Calu3 (cell line): ENCODE measurements around the gene C5orf63. TPM values are rescaled to one million over a fixed set of nuclear protein-coding genes. Genes with fewer than 3 reads are reported as not detected.
"Not testable (repeated sequence)": the region's sequence is repeated elsewhere in the genome, so short reads cannot be mapped to it uniquely, and the experiment has no call there.

Source experiments
- BruUV-seq: library from RNA; stranded (reverse); fragments of 400-500 nt; replicated peaks from 2 replicates; lab custom pipeline; 2021; lab: Mats Ljungman, UMichigan
- CTCF ChIA-PET: fragments of 300-600 bp; sonication (Branson Sonifier 250); formaldehyde crosslinking; loops from one replicate; lab custom pipeline; 2022; ENCODE audit warnings: antibody characterized with exemption; lab: Charles Lee
- DNase-seq: peaks from one replicate; pipeline ENCODE4 v3.0.0; 2022
- H3K27ac Mint-ChIP-seq: one replicate; pipeline ENCODE4 v1.8.0; 2022; ENCODE audit warnings: mixed read lengths; ENCODE audit not compliant: unreplicated experiment
- H3K27me3 Mint-ChIP-seq: one replicate; pipeline ENCODE4 v1.8.0; 2022; ENCODE audit warnings: mixed read lengths; ENCODE audit not compliant: unreplicated experiment
- H3K36me3 Mint-ChIP-seq: one replicate; pipeline ENCODE4 v1.8.0; 2022; ENCODE audit warnings: mild to moderate bottlenecking, moderate library complexity, mixed read lengths; ENCODE audit not compliant: insufficient read depth, unreplicated experiment
- H3K4me1 Mint-ChIP-seq: one replicate; pipeline ENCODE4 v1.8.0; 2022; ENCODE audit warnings: mild to moderate bottlenecking, low read depth, mixed read lengths; ENCODE audit not compliant: unreplicated experiment
- H3K4me3 Mint-ChIP-seq: one replicate; pipeline ENCODE4 v1.8.0; 2022; ENCODE audit warnings: mild to moderate bottlenecking, low read depth, moderate library complexity, mixed read lengths; ENCODE audit not compliant: unreplicated experiment
- H3K9me3 Mint-ChIP-seq: one replicate; pipeline ENCODE4 v1.8.0; 2022; ENCODE audit warnings: low read depth, mixed read lengths; ENCODE audit not compliant: unreplicated experiment
- CTCF ChIP-seq: fragments of 200-600 bp; IDR thresholded peaks from one replicate; pipeline ENCODE4 v1.8.0; 2022; ENCODE audit warnings: antibody characterized with exemption; ENCODE audit not compliant: unreplicated experiment
- intact Hi-C: fragments of 100-400 bp; cut with micrococcal nuclease; formaldehyde crosslinking; loops from one replicate; pipeline ENCODE4 v1.10.0; 2022; ENCODE audit not compliant: unreplicated experiment
- total RNA-seq: library from RNA; stranded (reverse); gene quantifications from 2 replicates; pipeline ENCODE4 v1.2.3, GENCODE V29; 2022

The C5orf63 gene
- total RNA-seq, 1 experiment from 2014 or later, result 13.2 TPM

DNA sequence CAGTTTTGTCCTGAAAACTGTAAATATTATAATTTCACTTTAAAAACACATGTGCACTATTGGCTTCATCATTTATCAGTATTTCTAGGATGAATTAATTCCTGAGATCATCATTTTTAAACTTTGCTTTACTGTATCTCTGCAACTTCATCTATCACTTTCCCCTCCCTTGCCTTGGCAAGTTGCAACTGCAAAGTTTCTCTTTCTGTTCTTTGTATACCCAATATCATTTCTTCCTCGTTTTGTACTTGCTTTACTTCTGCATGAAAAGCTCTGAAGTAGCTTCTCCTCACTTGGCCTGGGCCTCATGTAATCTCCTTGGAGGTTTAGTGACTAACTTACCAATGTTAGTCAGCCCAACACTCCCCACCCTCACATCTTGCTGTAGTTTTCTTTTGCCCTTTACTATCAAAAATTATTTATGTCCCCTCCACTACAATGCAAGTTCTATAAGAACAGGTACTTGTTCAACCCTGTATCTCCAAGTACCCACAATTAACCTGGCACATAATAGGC is 12.8 kb downstream of the C5orf63 start:
- no peak for DNase-seq
- no TSS peak for BruUV-seq
- Mint-ChIP-seq H3K27me3 (no peaks in the 10 kb centered on the region), H3K9me3 (no peaks in the 10 kb centered on the region), H3K27ac (no peak overlapping the region), H3K4me1 (no peaks in the 10 kb centered on the region), H3K4me3 (no peak overlapping the region), H3K36me3 (no peaks in the 10 kb centered on the region)
- no peak for TF ChIP-seq CTCF
- CTCF ChIA-PET, result interaction anchor here (0.6 kb wide), 1 partner anchor 35 kb away, joined by 3 read pairs; no protein-coding TSS in a partner anchor
- intact Hi-C loops, result no loop called here

GRCh38 chr5:127056896-127057295 is 16.4 kb downstream of the C5orf63 start:
- no peaks in the 10 kb centered on the region for H3K4me1 Mint-ChIP-seq
- no peaks in the 10 kb centered on the region for H3K36me3 Mint-ChIP-seq
- CTCF ChIA-PET, result no interaction called here
- H3K9me3 Mint-ChIP-seq, result no peaks in the 10 kb centered on the region
- no peak overlapping the region for H3K27ac Mint-ChIP-seq
- no peak overlapping the region for H3K4me3 Mint-ChIP-seq
- H3K27me3 Mint-ChIP-seq, result no peaks in the 10 kb centered on the region
- intact Hi-C loops, result no loop called here
- BruUV-seq, result no TSS peak
- DNase-seq, result no peak
- TF ChIP-seq CTCF, result no peak

DNA sequence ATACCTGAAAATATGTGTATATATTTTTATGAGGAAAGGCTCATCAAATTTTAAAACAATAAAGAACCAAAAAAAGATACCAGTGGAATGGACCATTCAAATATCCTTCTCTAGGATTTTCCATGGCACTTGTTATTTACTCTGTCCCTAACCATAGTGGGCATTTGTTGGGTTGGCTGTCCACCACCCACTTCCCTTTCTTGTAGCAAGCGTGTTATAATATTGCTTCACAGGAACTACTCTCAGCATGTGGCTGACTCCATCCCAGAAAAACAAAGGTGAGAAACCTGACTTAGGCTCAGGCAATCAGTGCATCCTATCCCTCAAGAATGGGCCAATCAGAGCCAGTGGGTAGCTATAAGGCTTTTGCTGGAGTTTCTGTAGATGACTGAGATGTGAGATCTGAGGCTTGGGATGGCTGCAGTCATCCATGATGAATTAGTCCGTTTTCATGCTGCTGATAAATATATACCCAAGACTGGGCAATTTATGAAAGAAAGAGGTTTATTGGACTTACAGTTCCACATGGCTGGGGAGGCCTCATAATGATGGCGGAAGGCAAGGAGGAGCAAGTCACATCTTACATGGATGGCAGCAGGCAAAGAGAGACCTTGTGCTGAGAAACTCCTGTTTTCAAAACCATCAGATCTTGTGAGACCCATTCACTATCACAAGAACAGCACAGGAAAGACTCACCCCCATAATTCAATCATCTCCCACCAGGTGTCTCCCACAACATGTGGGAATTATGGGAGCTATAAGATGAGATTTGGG is 17.2 kb downstream of the C5orf63 start:
- Mint-ChIP-seq H3K4me3 (no peak overlapping the region), H3K4me1 (no peaks in the 10 kb centered on the region), H3K27me3 (no peaks in the 10 kb centered on the region), H3K27ac (no peak overlapping the region), H3K9me3 (no peaks in the 10 kb centered on the region), H3K36me3 (no peaks in the 10 kb centered on the region)
- CTCF ChIA-PET, result no interaction called here
- no peak for TF ChIP-seq CTCF
- intact Hi-C loops, result no loop called here
- no peak for DNase-seq
- BruUV-seq, result no TSS peak

GRCh38 chr5:127053551-127053950 is 19.8 kb downstream of the C5orf63 start:
- H3K27me3 Mint-ChIP-seq, CTCF ChIA-PET, H3K27ac Mint-ChIP-seq, intact Hi-C loops, BruUV-seq, H3K4me1 Mint-ChIP-seq, H3K4me3 Mint-ChIP-seq, H3K36me3 Mint-ChIP-seq, H3K9me3 Mint-ChIP-seq, DNase-seq: not testable (repeated sequence)

- H3K27ac Mint-ChIP-seq, result no peak overlapping the region
- no peaks in the 10 kb centered on the region for H3K4me1 Mint-ChIP-seq
- no peaks in the 10 kb centered on the region for H3K9me3 Mint-ChIP-seq
- no TSS peak for BruUV-seq
- no peak for DNase-seq
- no peak overlapping the region for H3K4me3 Mint-ChIP-seq
- no peak for TF ChIP-seq CTCF
- CTCF ChIA-PET, result no interaction called here
- intact Hi-C loops, result no loop called here
- H3K36me3 Mint-ChIP-seq, result no peaks in the 10 kb centered on the region
- H3K27me3 Mint-ChIP-seq, result no peaks in the 10 kb centered on the region
Measured at GRCh38 chr5:127053049-127053448, 20.3 kb downstream of the C5orf63 start.
